T-helper 17 cell (primary cell): ENCODE data around the gene GZMA. TPM values are rescaled to one million over a fixed set of nuclear protein-coding genes. Genes with fewer than 3 reads are reported as not detected.

Experiments used
- total RNA-seq, 4 donors: library from RNA in 2 of 4; stranded (reverse) in 2 of 4; gene quantifications; one replicate each; pipeline ENCODE4 v1.2.3 and lab custom pipeline; 2022 to 2026

Gene GZMA
- total RNA-seq, 2 donors from 2014 or later, result 7.9 to 11.3 TPM

Other genes with a start within 250 kb of the GZMA start
- gene ESM1, start 117.1 kb upstream of the GZMA start, total RNA-seq, result not detected
- gene GZMK, start 78.4 kb upstream of the GZMA start, total RNA-seq, result 1 to 10 TPM; 3.9 to 9.2 TPM
- not detected for gene GPX8, start 57.5 kb downstream of the GZMA start, total RNA-seq
- not detected for gene CDC20B, start 70.5 kb downstream of the GZMA start, total RNA-seq
- not detected for gene MCIDAS, start 124.7 kb downstream of the GZMA start, total RNA-seq
- gene CCNO, start 131.0 kb downstream of the GZMA start, total RNA-seq, result not detected
- 10 to 100 TPM; 12.7 to 19.0 TPM for gene DHX29, start 205.0 kb downstream of the GZMA start, total RNA-seq
- 10 to 100 TPM; 61.0 to 73.7 TPM for gene MTREX, start 205.3 kb downstream of the GZMA start, total RNA-seq